Colonic mucosa (tissue), 4 donors: Measurements from ENCODE around the gene TFR2. TPM values are rescaled to one million over a fixed set of nuclear protein-coding genes. Genes with fewer than 3 reads are reported as not detected.

Experiments
- DNase-seq: peaks from one replicate; pipeline ENCODE4 v3.0.0-alpha.2; 2020
- H3K27ac ChIP-seq: fragments of 200-600 bp; one replicate; pipeline ENCODE4 v1.8.0; 2021
- H3K27me3 ChIP-seq: fragments of 200-600 bp; one replicate; pipeline ENCODE4 v1.8.0; 2021
- H3K36me3 ChIP-seq: fragments of 200-600 bp; one replicate; pipeline ENCODE4 v1.8.0; 2021
- H3K4me1 ChIP-seq: fragments of 200-600 bp; one replicate; pipeline ENCODE4 v1.8.0; 2021; ENCODE audit warnings: mild to moderate bottlenecking
- H3K4me3 ChIP-seq: fragments of 200-600 bp; one replicate; pipeline ENCODE4 v1.8.0; 2021
- H3K9ac ChIP-seq, 2 donors: one replicate each; pipeline ENCODE4 v1.7.0; 2013; ENCODE audit warnings: control low read depth in 2 of 2, low read depth in 2 of 2, low read length in 2 of 2
- H3K9me3 ChIP-seq: fragments of 200-600 bp; one replicate; pipeline ENCODE4 v1.8.0; 2021
- intact Hi-C: fragments of 100-400 bp; cut with DNase I; formaldehyde crosslinking; loops from one replicate; pipeline ENCODE4 v1.14.1; 2022
- total RNA-seq, 2 donors: library from RNA; stranded (reverse); fragmentation: NEBNext Ultra II Directional in 1 of 2; extraction: Animal tissue kit (Norgen Biotek cat#: 25700) in 1 of 2; gene quantifications; one replicate each; pipeline ENCODE4 v1.2.1, GENCODE V29; 2021
- TF ChIP-seq, protein P1 (sequence below): fragments of 200-600 bp; IDR thresholded peaks from one replicate; pipeline ENCODE4 v1.8.0; 2022; ENCODE audit warnings: antibody characterized with exemption, mild to moderate bottlenecking
- donor health status: healthy.
- donor health status: DM: no; HTN: no; CAD: no.
- donor health status: DM: no; HTN: no; CAD: no.

The TFR2 gene
- total RNA-seq, 2 donors from 2014 or later = 1.8 to 2.3 TPM

DNA sequence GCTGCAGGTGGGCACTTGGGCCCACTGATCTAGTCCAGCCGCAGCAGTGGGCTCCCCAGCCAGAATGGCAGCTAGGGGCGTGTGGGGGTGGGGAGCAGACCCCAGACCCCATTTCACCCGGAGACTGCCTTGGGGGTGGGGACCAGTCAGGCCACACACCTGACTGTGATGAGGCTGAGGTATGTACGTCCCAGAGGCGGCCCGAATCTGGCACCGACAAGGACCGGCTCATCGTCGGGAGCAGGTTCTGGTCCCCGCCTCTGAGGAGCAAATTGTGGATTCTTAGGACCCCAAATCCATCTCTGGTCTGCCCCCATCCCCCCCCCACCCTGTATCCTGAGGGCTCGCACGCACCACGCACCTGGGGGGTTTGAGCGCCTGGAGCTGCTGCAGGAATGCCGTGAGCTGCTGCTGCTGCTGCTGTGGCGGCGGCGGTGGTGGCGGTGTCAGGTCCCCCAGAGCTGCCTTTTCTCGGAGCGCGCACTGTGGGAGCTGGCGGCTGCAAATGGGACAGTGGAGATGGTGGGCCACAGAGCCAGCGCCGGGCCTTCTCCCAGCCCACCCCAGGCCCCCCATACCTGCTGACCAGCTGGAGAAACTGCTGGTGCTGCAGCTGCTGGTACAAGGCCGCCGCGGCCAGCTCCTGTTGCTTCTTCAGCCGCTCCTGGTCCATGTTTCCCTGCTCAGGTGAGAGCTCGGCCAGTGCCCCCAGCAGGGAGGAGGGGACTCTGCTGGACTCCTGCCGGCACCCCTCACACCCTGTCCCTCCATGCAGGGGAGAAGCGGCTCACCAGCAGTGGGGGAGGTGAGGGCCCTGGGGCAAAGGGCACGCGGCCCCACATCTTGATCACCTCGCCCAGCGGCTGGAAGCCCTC is 42.5 kb upstream of the TFR2 start:
- no peaks in the 10 kb centered on the region for H3K27me3 ChIP-seq
- DNase-seq = no peak
- H3K4me3 ChIP-seq = no peak overlapping the region
- H3K9me3 ChIP-seq = no peaks in the 10 kb centered on the region
- intact Hi-C loops = no loop called here
- no peak overlapping the region for H3K9ac ChIP-seq
- H3K36me3 ChIP-seq = peaks cover 24% of the 10 kb centered on the region
- H3K4me1 ChIP-seq = no peaks in the 10 kb centered on the region
- H3K27ac ChIP-seq = no peak overlapping the region
- TF ChIP-seq, protein P1, sequence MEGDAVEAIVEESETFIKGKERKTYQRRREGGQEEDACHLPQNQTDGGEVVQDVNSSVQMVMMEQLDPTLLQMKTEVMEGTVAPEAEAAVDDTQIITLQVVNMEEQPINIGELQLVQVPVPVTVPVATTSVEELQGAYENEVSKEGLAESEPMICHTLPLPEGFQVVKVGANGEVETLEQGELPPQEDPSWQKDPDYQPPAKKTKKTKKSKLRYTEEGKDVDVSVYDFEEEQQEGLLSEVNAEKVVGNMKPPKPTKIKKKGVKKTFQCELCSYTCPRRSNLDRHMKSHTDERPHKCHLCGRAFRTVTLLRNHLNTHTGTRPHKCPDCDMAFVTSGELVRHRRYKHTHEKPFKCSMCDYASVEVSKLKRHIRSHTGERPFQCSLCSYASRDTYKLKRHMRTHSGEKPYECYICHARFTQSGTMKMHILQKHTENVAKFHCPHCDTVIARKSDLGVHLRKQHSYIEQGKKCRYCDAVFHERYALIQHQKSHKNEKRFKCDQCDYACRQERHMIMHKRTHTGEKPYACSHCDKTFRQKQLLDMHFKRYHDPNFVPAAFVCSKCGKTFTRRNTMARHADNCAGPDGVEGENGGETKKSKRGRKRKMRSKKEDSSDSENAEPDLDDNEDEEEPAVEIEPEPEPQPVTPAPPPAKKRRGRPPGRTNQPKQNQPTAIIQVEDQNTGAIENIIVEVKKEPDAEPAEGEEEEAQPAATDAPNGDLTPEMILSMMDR = no peak

DNA sequence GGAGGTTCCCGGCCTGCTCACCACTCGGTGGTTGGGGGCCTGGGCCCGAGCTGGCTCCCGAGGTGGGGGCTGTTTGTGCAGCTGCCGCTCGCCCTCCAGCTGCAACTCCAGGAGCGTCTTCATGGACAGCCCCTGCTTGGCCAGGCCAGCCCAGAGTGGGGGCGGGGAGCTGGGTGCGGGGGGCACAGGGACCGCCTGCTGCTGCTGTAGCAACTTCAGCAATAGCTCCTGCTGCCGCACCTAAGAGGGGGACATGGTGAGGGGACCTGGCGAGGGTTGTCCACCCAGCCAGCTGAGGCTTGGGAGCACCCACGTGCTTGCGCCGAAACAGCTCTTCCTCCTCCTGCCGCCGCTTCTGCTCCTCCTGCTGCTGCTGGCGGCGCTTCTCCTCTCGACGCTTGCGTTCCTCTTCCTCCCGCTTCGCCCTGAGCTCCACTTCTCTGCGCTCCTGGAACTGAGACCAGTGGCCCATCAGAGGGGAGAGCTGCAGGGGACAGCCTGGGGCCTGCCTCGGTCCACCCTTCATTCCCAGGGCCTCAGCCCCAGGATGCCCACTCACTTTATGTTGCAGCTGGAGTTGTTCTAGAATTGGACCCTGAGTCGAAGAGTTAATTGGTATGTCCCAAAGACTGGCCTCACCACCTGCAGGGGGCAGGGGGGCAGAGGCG is 41.8 kb upstream of the TFR2 start:
- Histone ChIP-seq H3K27ac (no peak overlapping the region), H3K27me3 (no peaks in the 10 kb centered on the region), H3K4me1 (no peaks in the 10 kb centered on the region), H3K9ac (no peak overlapping the region), H3K4me3 (no peak overlapping the region), H3K9me3 (no peaks in the 10 kb centered on the region), H3K36me3 (peaks cover 31% of the 10 kb centered on the region)
- TF ChIP-seq, protein P1 = no peak
- intact Hi-C loops = no loop called here
- no peak for DNase-seq

DNA sequence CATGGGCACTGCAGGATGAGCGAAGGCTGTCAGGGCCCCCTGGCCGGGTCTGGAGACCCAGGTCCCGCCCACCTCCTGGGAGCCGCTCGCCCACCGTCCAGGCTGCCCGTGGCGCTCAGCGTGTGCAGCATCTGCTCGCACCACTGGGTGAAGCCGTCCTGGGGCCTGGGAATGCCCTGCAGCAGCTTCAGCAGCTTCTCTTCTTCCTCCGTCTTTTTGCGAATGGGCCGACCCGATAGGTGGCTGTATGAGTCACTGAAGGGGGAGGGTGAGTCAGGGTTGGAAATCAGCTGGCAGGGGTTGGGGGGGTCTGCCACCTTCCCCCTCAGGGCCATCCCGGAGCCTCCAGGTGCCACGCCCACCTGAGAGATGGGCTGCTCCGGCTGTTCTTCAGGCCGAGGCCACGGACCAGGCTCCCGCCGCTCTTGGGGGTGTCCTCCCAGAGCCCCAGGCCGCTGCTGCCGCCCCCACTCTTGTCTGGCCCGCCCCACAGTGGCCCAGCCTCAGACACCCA is 40.9 kb upstream of the TFR2 start:
- Histone ChIP-seq H3K36me3 (peaks cover 33% of the 10 kb centered on the region), H3K27ac (no peak overlapping the region), H3K9me3 (no peaks in the 10 kb centered on the region), H3K9ac (no peak overlapping the region), H3K4me3 (no peak overlapping the region), H3K27me3 (no peaks in the 10 kb centered on the region), H3K4me1 (no peaks in the 10 kb centered on the region)
- no peak for DNase-seq
- TF ChIP-seq, protein P1 = no peak
- intact Hi-C loops = no loop called here

DNA sequence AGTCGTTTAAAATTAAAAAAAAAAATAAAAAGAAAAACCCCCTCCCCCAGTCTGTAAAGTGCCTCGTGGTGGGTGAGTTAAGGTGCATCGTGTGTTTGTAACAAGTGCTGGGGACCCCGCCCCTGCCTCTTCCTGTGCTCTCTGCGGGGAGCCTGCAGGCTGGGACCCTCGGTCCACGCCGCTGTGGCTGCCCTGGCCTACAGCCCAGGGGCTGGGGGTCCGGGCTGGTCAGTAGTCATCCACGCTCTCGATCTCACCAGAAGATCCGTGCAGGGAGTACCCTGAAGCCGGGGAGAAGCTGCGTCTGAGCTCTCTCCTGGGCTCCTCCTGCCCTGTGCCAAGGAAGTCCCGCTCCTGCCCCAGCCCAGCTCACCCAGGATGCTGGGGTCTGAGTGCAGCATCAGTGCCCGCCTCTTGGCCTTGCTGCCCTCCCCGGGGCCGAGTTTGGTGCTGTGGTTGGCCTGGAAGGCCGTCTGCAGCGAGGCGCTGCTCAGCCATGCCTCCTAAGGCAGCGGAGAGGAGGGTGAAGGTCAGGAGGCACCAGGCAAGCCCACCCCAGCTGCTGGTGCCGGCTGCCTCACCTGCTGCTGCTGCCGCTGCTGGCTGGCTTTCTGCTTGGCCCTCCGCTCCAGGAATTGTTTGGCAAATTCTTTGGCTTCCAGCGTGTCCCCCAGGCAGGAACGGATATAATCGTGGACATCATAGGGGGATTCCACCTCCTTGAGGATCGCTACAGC is 40.3 kb upstream of the TFR2 start:
- Histone ChIP-seq H3K27ac (no peak overlapping the region), H3K27me3 (no peaks in the 10 kb centered on the region), H3K4me1 (no peaks in the 10 kb centered on the region), H3K9ac (no peak overlapping the region), H3K9me3 (no peaks in the 10 kb centered on the region), H3K36me3 (peaks cover 32% of the 10 kb centered on the region), H3K4me3 (no peak overlapping the region)
- DNase-seq = no peak
- intact Hi-C loops = no loop called here
- TF ChIP-seq, protein P1 = no peak

DNA sequence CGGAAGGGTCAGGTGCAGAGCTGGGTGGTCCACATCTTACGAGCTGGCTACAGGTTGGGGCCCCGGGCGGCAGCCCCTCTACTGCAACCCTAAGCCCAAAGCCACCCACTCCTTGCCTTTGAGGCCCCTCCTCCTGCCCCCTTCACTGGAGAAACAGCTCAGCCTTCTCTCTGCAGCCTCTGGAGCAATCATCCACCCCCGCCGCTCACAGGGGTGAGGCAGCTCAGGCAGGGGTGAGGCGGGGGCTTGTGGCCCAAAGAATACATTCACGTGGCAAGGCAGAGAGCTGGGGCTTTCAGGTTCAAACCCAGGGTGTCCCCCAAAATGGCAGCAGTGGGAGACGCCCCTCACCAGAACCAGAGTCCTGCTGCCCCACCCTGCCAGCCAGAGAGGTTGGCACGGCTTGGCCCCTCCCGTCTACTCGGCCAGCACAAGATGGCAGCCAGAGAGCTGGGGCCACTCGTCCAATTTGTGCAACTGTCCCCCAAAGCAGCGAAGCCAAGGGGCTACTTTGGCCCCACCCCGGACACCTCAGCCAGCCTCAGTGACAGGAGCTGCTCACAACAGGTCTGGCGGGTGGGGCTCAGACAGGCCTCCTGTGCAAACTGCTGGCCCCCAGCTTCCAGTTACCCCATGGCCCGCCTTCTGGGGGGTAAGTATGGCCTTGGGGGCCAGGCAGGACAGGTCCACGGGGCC is 39.4 kb upstream of the TFR2 start:
- no peaks in the 10 kb centered on the region for H3K27me3 ChIP-seq
- H3K27ac ChIP-seq = no peak overlapping the region
- no peaks in the 10 kb centered on the region for H3K4me1 ChIP-seq
- H3K4me3 ChIP-seq = no peak overlapping the region
- DNase-seq = no peak
- H3K9me3 ChIP-seq = no peaks in the 10 kb centered on the region
- H3K9ac ChIP-seq = no peak overlapping the region
- intact Hi-C loops = no loop called here
- TF ChIP-seq, protein P1 = no peak
- H3K36me3 ChIP-seq = peaks cover 32% of the 10 kb centered on the region
